LNCaP clone FGC (cell line): Measurements from ENCODE around the gene NUMA1.

Experiments
- DNase-seq: peaks from one replicate; pipeline ENCODE4 v3.0.0-alpha.2; 2011; ENCODE audit warnings: low read depth
- H3K4me3 ChIP-seq: 2 replicates; pipeline ENCODE4 v1.5.1; 2011; ENCODE audit warnings: mild to moderate bottlenecking, low read depth, low read length, control low read depth
- TF ChIP-seq, protein P1 (sequence below): IDR thresholded peaks from 2 replicates; pipeline ENCODE4 v1.5.1; 2012; ENCODE audit warnings: mild to moderate bottlenecking; ENCODE audit not compliant: control insufficient read depth, insufficient read depth; ENCODE audit errors: extremely low read depth

Gene NUMA1

GRCh38 chr11:72001834-72002591 is 78.3 kb downstream of the NUMA1 start:
- H3K4me3 ChIP-seq, result no peak overlapping the region
- TF ChIP-seq, protein P1, sequence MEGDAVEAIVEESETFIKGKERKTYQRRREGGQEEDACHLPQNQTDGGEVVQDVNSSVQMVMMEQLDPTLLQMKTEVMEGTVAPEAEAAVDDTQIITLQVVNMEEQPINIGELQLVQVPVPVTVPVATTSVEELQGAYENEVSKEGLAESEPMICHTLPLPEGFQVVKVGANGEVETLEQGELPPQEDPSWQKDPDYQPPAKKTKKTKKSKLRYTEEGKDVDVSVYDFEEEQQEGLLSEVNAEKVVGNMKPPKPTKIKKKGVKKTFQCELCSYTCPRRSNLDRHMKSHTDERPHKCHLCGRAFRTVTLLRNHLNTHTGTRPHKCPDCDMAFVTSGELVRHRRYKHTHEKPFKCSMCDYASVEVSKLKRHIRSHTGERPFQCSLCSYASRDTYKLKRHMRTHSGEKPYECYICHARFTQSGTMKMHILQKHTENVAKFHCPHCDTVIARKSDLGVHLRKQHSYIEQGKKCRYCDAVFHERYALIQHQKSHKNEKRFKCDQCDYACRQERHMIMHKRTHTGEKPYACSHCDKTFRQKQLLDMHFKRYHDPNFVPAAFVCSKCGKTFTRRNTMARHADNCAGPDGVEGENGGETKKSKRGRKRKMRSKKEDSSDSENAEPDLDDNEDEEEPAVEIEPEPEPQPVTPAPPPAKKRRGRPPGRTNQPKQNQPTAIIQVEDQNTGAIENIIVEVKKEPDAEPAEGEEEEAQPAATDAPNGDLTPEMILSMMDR, result no peak
- no peak for DNase-seq

DNA sequence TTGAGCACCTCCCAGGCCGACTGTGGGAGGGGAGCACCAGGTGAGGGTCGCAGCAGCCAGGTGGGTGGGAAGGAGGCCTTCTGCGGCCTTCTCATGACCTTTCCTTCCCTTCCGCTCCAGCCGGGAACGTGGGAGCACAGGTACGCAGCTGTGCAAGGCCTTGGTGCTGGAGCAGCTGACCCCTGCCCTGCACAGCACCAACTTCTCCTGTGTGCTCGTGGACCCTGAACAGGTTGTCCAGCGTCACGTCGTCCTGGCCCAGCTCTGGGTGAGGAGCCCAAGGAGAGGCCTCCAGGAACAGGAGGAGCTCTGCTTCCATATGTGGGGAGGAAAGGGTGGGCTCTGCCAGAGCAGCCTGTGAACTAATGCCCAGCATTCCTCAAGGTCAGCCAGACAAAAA is 79.1 kb downstream of the NUMA1 start:
- H3K4me3 ChIP-seq, result no peak overlapping the region
- TF ChIP-seq, protein P1, result no peak
- DNase-seq, result no peak

DNA sequence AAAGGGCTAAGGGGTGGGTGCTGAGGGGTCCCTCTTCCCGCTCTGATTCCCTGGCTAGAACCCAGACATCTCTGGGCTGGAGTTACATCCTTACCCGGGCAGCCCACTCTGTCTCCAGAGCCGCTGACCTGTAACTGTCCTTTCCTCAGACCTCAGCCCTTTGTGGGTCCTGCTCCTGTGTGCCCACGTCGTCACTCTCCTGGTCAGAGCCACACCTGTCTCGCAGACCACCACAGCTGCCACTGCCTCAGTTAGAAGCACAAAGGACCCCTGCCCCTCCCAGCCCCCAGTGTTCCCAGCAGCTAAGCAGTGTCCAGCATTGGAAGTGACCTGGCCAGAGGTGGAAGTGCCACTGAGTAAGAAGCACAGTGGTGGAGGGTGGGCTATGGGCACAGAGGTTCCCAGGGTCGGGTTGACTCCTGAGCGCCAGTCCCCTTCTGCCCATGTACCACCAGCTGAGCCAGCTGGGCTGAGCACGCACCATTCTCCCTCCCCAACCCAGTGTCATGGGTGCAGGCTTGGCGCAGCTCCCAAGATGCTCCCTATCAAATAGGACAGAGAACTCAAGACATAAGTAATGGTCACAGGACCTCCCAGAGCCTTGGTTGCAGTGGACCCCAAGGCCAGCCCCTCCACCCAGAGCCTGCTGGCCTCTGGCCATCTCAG is 80.0 kb downstream of the NUMA1 start:
- DNase-seq, result no peak
- H3K4me3 ChIP-seq, result no peak overlapping the region
- TF ChIP-seq, protein P1, result no peak

DNA sequence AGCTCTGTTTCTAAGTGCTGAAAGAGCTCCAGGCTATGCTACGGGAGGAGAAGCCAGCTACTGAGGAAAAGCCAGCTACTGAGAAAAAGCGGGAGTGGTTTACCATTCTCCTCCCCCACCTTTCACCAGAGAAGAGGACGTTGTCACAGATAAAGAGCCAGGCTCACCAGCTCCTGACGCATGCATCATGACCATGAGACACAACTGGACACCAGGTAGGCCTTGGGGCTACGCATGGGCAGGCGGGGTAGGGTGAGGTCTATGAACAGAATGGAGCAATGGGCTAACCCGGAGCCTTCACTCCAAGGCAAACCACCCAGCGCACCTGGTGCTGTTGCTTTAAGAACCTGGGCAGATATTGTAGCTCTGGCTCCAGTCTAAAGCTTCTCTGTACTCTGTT is 80.5 kb downstream of the NUMA1 start:
- TF ChIP-seq, protein P1, result no peak
- no peak overlapping the region for H3K4me3 ChIP-seq
- no peak for DNase-seq

- no peak overlapping the region for H3K4me3 ChIP-seq
- TF ChIP-seq, protein P1, result no peak
- DNase-seq, result no peak
These were observed 81.0 kb downstream of the NUMA1 start for GRCh38 chr11:71999362-71999761.

GRCh38 chr11:71998649-71999310 is 81.6 kb downstream of the NUMA1 start, which contains the start of gene IL18BP:
TSS of gene IL18BP (plus strand) at chr11:71998909. CDS start at chr11:71999985, 1,076 bp downstream.
- no peak within 1 kb of the TSS for H3K4me3 ChIP-seq
- TF ChIP-seq, protein P1, result no peak
- DNase-seq, result no peak
